Measurements from ENCODE around the gene UNC79. TPM values are rescaled to one million over a fixed set of nuclear protein-coding genes. Genes with fewer than 3 reads are reported as not detected.

The UNC79 gene
- total RNA-seq, 4 donors from 2014 or later, result under 0.01 to 0.23 (median 0.18) TPM

DNA sequence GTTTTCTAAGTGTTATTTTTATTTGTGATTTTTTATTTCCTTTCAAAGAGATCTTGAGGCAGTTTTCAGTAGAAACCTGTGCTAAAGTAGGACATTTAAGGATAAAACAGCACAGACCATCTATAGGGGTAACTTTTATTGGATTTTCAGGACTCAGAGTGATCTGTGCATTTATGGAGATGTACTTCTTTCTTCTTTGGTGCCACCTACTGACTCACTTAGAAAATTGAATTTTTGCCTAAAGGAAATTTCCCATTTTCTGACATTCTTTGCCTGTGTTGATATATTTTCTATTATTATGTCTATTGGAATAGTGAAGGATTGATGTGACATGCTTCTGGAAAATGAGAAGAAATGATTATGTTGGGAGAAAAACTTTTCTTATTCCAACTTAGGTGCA, 113.0 kb downstream of the UNC79 start:
- no peak overlapping the region for H3K4me3 ChIP-seq
- H3K9me3 ChIP-seq, result no peaks in the 10 kb centered on the region
- TF ChIP-seq, protein P1, sequence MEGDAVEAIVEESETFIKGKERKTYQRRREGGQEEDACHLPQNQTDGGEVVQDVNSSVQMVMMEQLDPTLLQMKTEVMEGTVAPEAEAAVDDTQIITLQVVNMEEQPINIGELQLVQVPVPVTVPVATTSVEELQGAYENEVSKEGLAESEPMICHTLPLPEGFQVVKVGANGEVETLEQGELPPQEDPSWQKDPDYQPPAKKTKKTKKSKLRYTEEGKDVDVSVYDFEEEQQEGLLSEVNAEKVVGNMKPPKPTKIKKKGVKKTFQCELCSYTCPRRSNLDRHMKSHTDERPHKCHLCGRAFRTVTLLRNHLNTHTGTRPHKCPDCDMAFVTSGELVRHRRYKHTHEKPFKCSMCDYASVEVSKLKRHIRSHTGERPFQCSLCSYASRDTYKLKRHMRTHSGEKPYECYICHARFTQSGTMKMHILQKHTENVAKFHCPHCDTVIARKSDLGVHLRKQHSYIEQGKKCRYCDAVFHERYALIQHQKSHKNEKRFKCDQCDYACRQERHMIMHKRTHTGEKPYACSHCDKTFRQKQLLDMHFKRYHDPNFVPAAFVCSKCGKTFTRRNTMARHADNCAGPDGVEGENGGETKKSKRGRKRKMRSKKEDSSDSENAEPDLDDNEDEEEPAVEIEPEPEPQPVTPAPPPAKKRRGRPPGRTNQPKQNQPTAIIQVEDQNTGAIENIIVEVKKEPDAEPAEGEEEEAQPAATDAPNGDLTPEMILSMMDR (IDR thresholded peaks at IDR 0.05), result peak in 1 of 3 experiments; percentile 18
- no peak for TF ChIP-seq POLR2A (IDR thresholded peaks at IDR 0.05; ENCODE audit: low read depth)
- no peak for TF ChIP-seq EP300 (IDR thresholded peaks at IDR 0.05)
- no peak overlapping the region for H3K27ac ChIP-seq (replicated peaks in 1 of 4)
- no peak for DNase-seq (ENCODE audit: extremely low spot score)
- H3K27me3 ChIP-seq, result no peaks in the 10 kb centered on the region
- intact Hi-C loops (cut with DNase I), result no loop called here
- H3K4me1 ChIP-seq, result no peaks in the 10 kb centered on the region
- no peaks in the 10 kb centered on the region for H3K36me3 ChIP-seq

DNA sequence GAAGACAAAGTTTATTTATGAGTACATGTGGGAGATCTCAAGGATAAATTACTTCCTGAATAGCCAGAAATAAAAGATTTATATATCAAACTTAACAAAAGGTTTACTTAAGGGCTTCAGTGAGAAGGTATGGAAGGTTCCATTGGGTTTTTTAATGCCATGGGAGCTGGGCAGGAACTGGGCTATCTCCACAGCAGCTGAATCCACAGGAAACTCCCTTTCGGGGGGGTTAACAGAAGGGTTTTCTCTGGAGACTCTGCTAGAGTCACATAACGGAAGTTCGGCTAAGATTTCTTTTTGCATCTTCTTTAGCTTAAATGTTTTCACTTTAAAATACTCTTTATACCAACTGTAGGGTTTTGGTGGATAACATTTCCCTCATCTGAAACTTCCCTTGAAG, 113.5 kb downstream of the UNC79 start:
- Histone ChIP-seq H3K4me3 (no peak overlapping the region), H3K27me3 (no peaks in the 10 kb centered on the region), H3K4me1 (no peaks in the 10 kb centered on the region), H3K9me3 (no peaks in the 10 kb centered on the region), H3K27ac (replicated peaks in 1 of 4) (no peak overlapping the region), H3K36me3 (no peaks in the 10 kb centered on the region)
- DNase-seq (ENCODE audit: extremely low spot score), result no peak
- WGBS, result 53% methylated on average over 3 of the region's 3 CpGs
- intact Hi-C loops (cut with DNase I), result no loop called here
- TF ChIP-seq POLR2AphosphoS5 (IDR thresholded peaks at IDR 0.05), result no peak
- TF ChIP-seq, protein P1 (IDR thresholded peaks at IDR 0.05), result no peak
- TF ChIP-seq POLR2A (IDR thresholded peaks at IDR 0.05; ENCODE audit: low read depth), result no peak
- no peak for TF ChIP-seq EP300 (IDR thresholded peaks at IDR 0.05)

DNA sequence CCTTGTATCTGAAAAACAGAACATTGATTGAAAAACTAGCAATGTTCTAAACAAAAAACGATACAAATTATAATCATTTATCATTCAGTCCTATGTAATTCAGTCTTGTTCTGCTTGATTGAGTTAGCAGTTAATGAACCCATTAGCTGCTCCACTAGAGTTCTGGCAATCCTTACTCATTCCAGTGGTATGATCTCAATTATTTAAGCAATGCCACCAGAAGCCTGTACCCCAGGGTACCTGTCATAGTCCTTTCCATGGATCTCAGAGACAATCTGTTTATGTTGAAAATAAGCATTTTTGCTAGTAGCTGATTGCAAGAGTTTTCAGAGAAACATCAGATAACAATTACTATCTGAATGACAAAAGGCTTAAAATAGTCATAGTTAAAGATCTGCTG, 115.9 kb downstream of the UNC79 start:
- Histone ChIP-seq H3K9me3 (no peaks in the 10 kb centered on the region), H3K36me3 (no peaks in the 10 kb centered on the region), H3K4me3 (no peak overlapping the region), H3K4me1 (no peaks in the 10 kb centered on the region), H3K27me3 (no peaks in the 10 kb centered on the region), H3K27ac (replicated peaks in 1 of 4) (no peak overlapping the region)
- WGBS, result 68% methylated on average over 1 of the region's 1 CpG
- no peak for DNase-seq (ENCODE audit: extremely low spot score)
- TF ChIP-seq POLR2A (IDR thresholded peaks at IDR 0.05; ENCODE audit: low read depth) (no peak), POLR2AphosphoS5 (IDR thresholded peaks at IDR 0.05) (no peak), EP300 (IDR thresholded peaks at IDR 0.05) (no peak)
- TF ChIP-seq, protein P1 (IDR thresholded peaks at IDR 0.05), result no peak
- intact Hi-C loops (cut with DNase I), result no loop called here

- no peaks in the 10 kb centered on the region for H3K9me3 ChIP-seq
- no peaks in the 10 kb centered on the region for H3K36me3 ChIP-seq
- H3K27me3 ChIP-seq, result no peaks in the 10 kb centered on the region
- no peaks in the 10 kb centered on the region for H3K4me1 ChIP-seq
- no peak overlapping the region for H3K27ac ChIP-seq (replicated peaks in 1 of 4)
- DNase-seq (ENCODE audit: extremely low spot score), result no peak
- WGBS, result 76% methylated on average over 3 of the region's 3 CpGs
- TF ChIP-seq POLR2AphosphoS5 (IDR thresholded peaks at IDR 0.05), result no peak
- TF ChIP-seq POLR2A (IDR thresholded peaks at IDR 0.05; ENCODE audit: low read depth), result no peak
- TF ChIP-seq, protein P1 (IDR thresholded peaks at IDR 0.05), result no peak
- no peak for TF ChIP-seq EP300 (IDR thresholded peaks at IDR 0.05)
- H3K4me3 ChIP-seq, result no peak overlapping the region
- intact Hi-C loops (cut with DNase I), result no loop called here
Observed at GRCh38 chr14:93548102-93548843, 117.5 kb downstream of the UNC79 start.

- H3K9me3 ChIP-seq, result no peaks in the 10 kb centered on the region
- no peak overlapping the region for H3K4me3 ChIP-seq
- no peaks in the 10 kb centered on the region for H3K4me1 ChIP-seq
- TF ChIP-seq EP300 (IDR thresholded peaks at IDR 0.05), result no peak
- TF ChIP-seq, protein P1 (IDR thresholded peaks at IDR 0.05), result no peak
- TF ChIP-seq POLR2AphosphoS5 (IDR thresholded peaks at IDR 0.05), result no peak
- TF ChIP-seq POLR2A (IDR thresholded peaks at IDR 0.05; ENCODE audit: low read depth), result no peak
- no peaks in the 10 kb centered on the region for H3K27me3 ChIP-seq
- no peaks in the 10 kb centered on the region for H3K36me3 ChIP-seq
- intact Hi-C loops (cut with DNase I), result no loop called here
- DNase-seq (ENCODE audit: extremely low spot score), result no peak
- H3K27ac ChIP-seq (replicated peaks in 1 of 4), result no peak overlapping the region
Observed at GRCh38 chr14:93549595-93549994, 118.9 kb downstream of the UNC79 start.

All from esophagus muscularis mucosa (tissue), 4 donors.